Measurements from ENCODE around the gene GNPNAT1.

The GNPNAT1 gene

DNA sequence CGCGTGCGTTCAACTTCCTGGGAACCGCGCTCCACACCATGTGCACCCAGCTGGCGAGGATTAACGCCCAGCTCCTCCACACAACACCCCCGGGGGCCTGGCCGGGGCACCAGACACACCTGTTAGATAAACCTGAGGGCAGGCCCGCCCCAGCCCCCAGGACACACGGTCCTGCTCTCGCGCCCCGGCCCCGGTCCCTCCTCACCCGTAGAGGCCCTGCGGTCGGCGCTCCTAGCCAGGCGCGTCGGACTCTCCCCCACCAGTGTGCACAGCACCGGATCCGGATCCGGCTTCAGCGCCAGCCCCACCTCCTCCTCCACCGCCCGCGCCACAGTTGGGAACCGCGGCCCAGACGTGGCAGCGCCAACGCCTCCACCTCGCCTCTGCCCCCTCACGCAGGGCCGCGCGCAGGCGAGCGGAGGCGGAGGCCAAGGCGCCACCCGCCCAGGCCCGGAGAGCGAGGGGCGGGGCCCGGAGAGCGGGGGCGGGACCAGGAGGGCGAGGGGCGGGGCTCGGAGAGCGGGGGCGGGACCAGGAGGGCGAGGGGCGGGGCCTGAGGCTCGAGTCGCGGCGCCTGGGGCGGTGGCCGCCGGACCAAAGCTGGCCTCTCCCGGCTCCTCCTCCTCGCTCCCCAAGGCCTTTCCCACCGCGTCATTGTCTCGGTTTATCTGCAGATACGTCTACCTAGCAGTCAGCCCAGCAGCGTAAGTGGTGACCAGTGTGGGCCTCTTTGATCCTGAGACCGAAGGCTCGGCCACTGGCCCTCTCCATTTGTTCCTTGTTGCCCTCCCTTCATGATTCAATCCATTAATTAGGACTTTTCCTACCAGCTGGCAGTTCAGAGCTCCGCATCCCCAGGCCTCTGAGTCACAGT lies at the start of gene GNPNAT1:
Gene GNPNAT1, minus strand, starts transcription at position 385 of the 874 bp plus-strand sequence. CDS start 6,957 bp downstream, outside the sequence.
- DNase-seq (ENCODE audit: low spot score) = peak; percentile 87

DNA sequence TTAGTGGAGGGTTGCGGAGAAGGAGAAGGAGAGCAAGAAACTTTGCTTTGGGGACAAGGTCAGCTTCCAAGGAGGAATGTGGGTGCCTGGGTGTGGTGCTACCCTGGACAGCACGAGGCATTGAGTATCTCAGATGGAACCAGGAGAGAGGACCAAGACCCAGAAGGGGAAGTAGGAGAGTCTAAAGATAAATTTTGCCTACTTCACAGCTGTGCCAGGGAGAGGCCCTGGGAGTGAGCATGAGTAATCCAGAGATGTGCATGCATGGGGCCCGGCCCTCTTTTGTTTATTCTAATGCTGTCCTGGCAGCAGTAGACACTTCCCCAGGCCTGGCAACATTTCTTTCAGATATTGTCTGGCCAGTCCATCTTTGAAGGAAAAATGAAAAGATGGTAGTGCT lies 49.5 kb upstream of the GNPNAT1 start:
- DNase-seq (ENCODE audit: low spot score) = peak; percentile 19

DNA sequence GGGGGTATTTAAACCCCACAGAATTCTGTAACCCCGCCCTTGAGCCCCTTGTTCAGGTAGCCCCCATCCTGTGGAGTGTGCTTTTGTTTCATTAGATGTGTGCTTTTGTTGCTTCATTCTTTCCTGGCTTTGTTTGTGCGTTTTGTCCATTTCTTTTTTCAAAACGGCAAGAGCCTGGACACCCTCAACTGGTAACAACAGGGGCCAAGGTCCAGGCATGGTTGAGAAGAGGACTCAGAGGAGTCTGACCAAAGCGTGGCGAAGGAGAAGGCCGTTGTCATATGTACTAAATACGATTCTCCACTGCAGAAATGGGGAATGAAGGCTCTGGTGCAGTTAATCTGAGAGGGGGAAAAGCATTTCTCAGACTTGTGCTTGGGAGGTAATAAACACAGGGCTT lies 46.0 kb upstream of the GNPNAT1 start:
- no peak for DNase-seq (ENCODE audit: low spot score)

DNA sequence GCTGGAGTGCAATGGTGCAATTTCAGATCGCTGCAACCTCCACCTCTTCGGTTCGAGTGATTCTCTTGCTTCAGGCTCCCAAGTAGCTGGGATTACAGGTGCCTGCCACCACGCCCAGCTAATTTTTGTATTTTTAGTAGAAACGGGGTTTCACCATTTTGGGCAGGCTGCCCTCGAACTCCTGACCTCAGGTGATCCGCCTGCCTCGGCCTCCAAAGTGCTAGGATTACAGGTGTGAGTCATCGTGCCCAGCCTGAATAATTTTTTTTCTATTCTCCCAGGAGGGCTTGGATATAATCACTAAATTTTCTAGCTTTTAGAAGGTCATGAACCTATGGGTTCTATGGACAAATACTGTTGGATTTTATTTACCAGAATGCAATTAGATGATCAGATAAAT lies 44.7 kb upstream of the GNPNAT1 start:
- DNase-seq (ENCODE audit: low spot score) = no peak

DNA sequence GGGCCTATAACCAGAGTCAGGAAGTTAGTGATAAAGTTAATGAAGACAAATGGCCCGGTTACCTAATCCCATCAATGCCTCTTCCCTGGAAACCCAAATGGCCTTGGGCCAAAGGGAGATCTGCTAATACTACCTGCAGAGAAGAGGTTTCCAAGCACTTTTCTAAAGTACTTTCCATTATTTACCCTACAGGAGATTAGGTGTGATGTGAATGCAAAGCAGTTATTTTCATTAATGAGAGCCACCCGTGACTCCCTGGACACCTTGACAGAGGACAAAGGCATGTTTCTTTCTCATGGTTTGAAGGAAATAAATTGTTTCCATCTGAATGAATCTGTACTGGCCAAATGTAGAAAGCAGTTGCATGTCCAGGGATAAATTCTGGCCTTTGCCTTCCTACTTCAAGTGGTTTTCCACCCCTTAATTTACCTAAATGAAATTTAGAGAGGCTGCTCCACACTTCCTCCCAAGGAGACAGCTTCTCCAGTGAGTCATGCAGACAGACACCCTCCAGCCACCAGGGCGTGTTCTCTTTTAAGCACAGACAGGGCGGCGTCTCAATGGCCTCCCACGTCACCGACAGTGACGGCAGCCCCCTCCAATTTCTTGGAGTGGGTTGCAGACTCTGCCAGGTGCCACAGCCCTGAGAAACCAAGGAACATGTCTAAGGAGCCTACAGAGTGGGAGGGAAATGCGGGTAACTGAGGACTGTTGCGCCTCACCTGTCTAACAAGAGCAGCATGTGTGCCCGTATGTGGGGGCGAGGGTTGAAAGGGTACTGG lies 43.9 kb upstream of the GNPNAT1 start:
- DNase-seq (ENCODE audit: low spot score) = peak; percentile 68

DNA sequence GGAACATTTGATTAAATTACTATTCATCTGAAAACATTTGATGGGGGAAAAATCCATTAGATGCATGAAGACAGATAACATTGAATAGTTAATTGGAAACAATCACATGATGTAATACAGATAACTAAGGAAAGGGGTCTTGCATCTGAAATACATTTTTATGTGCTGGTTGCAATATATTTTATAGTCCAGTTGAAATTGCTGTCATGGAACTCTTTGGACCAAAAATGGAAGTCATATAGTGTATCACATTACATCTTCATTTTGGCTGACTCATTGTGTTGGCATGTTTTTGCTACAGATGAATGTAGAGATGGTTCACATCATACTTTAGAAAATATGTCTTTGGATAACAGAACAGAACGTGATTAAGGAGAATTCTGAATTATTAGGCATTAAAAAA lies 43.0 kb upstream of the GNPNAT1 start:
- DNase-seq (ENCODE audit: low spot score) = no peak

DNA sequence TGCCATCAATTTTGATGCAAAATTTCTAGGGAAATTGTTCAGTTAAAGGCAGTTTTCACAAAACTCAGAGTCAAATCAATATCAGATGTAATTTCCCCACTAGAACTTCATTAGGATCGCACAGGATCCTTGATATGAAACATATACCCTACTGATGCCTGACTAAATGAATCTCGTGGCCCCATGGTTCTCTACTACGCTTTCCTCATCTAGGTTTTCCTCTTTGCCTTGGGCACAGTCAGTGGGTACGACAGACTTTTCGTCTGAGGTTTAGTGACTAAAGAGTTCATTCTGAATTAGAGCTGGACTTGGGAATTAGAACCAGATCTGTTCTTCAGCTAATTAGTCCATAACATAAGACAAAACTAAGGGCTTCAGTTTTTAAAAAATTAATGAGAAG lies 42.5 kb upstream of the GNPNAT1 start:
- no peak for DNase-seq (ENCODE audit: low spot score)

DNA sequence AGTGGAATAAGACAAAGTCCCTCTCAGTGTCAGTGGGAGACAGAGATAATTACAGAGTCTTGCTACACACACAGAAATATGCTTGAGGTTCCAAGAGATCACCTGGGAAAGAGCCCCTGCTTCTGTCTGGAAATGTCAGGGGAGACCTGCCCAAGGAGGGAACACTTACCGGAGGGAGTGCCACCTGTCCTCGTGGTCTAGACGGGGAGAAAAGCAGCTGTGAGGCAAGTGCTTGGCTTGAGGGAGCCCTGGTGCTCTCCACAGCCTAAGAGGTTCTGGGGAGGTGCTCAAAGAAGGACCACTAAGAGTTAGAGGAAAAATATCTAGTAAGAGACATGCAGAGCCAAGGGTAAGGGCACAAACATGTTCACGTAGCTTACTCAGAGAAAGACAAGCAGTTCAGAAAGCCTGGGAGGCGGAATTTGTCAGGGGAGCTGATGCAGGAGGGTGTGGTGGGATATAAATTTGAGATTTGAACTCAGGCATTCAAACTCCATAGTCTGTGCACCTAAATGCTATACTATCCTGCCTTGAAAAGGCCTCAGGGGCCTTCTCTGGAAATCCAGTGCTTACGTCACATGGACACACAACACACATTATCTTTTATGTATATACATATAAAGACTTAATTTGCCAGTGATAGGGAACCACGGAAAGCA lies 38.2 kb upstream of the GNPNAT1 start:
- DNase-seq (ENCODE audit: low spot score) = no peak

DNA sequence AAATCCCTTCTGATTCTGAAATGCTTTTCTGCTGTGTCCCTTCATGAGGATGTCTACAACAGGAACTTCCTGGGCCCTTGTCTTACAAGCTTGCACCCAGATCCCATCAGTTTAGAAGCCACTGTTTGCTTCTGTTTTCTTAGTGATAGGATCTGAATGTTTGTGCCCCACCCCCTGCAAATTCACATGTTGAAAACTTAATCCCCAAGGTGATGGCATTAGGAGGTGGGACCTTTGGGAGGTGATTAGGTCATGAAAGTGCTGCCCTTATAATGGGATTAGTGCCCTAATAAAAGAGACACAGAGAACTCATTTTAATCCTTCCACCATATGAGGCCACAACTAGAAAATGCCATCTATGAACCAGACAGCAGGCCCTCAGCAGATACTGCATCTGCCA lies 36.0 kb upstream of the GNPNAT1 start:
- no peak for DNase-seq (ENCODE audit: low spot score)

DNA sequence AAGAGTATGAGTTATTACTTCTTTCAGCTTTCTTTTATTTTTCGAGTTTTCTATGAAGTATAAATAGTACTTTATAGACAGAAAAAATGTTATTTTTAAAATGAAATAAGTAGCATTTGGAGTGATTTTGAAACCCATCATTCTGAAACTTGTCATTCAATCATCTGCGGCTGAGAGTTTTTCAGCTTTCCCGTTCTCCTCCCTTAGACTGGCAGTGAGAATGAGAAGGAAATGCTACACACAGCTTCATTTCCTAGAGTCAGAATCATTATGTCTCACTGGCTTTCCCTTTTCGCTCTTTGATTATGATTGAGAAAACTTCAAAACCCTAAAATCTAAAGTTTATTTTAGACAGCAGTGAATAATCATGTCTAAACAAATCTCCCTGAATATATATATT lies 33.7 kb upstream of the GNPNAT1 start:
- DNase-seq (ENCODE audit: low spot score) = no peak

DNA sequence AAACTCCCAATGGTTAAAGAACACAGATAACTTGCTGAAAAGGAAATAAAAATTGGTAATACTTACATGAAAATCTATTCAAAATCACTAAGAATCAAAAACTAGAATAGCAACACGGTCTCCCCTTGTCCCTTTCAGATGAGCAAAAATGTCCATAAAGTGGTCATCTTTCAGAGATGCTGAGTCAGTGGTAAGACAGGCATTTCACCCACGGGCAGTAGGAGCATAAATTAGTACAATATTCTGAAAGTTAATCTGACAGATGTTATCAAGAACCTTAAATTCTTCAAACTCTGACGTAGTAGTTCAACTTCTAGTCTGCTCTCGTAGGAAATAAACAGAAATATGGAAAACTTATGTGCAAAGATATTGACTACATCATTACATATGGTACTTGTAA lies 33.1 kb upstream of the GNPNAT1 start:
- no peak for DNase-seq (ENCODE audit: low spot score)

DNA sequence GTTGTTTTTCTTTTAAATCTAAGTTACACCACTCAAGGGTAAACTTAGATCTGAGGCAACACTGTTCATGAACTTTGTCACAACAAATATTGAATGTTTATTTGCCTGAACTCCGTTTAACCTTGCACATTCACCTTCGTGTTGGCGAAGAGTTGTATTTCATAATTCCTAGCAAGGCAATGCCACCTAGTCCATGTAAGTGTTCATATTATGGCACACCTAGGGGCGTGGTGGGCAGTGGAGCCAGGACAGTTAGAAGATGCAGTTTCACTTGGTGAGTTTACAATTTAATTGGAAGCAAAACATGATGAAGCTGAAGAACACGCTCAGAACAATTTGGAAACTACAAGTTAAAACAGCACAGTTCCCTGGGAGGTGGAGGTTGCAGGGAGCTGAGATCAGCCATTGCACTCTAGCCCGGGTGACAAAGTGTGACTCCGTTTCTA lies 30.4 kb upstream of the GNPNAT1 start:
- no peak for DNase-seq (ENCODE audit: low spot score)

DNA sequence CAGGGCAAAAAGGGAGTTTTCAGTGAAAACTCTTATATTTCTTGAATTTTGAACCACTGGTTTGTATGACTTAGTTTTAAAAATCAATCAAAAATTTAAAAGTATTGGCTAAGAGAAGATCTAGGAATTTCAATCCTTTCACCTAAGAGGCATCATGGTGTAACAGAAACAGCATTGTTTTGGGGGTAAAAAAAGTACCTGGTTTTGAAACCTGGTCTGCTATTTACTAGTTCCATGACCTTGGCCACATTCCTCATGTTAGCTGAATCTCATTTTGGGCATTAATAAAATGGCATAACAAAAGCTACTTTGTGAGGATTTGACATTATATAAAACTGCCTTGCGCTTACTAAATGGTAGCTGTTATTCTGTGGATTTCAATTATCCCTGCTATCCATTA lies 16.7 kb upstream of the GNPNAT1 start:
- no peak for DNase-seq (ENCODE audit: low spot score)

DNA sequence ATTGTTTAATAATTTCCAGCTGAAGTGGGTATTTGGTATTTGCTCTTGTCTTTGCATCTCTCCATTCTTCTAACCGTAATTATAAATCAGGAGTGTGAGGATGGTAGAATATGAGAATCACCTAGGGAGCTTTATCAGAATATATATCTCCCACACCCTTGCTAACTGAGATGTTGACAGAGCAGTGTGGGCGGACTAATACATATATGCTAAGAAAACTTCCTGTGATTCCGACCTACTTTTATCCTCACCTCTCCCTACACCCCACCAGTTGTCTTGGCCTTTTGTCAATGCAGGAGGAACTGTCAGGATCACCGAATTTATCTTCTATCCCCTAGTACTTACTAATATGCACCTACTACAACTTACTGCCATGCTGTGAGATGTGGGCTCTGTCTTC lies 14.7 kb upstream of the GNPNAT1 start:
- DNase-seq (ENCODE audit: low spot score) = peak; percentile 11

DNA sequence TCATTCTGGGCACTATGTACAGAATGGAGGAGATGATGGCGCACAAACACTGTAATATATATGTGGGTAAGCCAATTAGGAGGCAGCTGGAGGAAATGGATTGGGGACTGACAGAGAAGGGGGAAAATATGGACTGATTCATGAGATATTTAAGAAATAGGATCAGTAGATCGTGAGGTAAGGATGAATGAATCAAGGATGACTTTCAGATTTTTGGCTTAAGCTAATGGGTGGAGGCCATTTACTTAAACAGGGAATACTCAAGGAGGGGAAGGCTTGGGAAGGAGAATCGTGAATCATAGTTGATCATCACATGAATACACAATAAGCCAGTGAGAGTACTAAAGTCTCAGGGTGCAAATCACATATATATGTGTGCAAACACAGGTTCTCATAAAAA lies 11.2 kb upstream of the GNPNAT1 start:
- DNase-seq (ENCODE audit: low spot score) = no peak

DNA sequence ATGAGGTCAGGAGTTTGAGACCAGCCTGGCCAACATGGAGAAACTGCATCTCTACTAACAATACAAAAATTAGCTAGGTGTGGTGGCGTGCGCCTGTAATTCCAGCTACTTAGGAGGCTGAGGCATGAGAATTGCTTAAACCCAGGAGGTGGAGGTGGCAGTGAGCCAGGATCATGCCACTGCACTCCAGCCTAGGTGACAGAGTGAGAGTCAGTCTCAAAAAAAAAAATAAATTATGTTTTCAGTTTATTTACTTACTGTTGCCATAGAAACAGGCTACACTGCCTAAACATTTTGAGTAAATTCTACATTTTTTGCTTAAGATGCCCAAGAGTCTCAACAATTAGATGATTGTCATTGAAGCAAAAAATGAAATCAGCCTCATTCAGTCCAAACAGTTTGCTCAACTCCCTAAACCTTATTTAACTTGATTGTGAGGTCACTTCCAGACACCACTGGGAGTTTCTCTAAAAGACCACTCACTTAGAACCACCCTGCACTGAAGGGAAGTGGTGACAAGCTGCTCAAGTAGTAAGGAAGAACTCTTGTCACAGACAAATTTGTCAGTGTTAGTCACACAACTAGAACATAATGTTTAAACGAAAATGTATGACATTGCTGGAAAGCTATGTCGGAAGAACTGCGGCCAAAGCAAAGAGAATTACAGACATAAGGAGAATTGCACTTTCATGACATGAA lies 9.8 kb upstream of the GNPNAT1 start:
- no peak for DNase-seq (ENCODE audit: low spot score)

DNA sequence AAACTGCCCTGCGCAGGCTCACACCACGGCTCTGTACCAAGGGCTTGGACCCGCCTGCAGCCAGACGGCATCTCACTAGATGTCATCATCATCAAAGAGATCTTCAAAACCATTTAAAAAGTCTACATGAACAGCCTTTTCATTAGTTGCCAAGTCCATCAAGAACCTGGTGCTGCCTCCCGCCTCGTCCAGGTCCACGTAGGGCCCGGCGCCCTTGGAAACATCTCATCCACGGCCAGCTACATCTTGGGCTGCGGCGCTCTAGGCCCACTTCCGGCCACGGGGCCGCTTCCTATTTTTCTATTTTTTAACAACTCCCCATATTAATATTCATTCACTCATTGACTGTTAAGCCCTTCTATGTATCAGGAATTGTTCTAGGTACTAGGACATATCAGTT lies 7.4 kb upstream of the GNPNAT1 start:
- DNase-seq (ENCODE audit: low spot score) = no peak

DNA sequence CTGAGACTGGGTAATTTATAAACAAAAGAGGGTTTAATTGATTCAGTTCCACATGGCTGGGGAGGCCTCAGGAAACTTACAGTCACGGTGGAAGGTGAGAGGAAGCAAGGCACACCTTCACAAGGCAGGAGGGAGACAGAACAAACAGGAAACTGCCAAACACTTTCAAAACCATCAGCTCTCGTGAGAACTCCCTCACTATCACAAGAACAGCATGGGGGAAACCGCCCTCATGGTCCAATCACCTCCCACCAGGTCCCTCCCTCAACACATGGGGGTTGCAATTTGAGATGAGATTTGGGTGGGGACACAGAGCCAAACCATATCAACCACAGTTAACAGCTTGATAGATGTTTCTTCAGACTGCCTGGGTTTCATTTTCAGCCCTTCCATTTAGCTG lies 6.2 kb upstream of the GNPNAT1 start:
- DNase-seq (ENCODE audit: low spot score) = no peak

DNA sequence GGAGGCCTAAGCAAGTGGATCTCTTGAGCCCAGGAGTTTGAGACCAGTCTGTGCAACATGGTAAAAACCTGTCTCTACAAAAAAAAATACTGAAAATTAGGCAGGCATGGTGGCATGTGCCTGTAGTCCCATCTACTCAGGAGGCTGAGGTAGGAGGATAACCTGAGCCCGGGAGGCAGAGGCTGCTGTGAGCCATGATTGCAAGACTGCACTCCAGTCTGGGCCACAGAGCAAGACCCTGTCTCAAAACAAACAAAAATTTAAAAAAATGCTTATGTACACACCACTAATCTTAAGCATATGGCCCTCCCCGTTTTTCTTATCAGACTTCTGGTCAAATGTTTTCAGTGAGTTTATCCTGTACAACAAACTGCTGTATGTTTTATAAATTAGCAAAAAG lies 1.7 kb upstream of the GNPNAT1 start:
- DNase-seq (ENCODE audit: low spot score) = no peak

DNA sequence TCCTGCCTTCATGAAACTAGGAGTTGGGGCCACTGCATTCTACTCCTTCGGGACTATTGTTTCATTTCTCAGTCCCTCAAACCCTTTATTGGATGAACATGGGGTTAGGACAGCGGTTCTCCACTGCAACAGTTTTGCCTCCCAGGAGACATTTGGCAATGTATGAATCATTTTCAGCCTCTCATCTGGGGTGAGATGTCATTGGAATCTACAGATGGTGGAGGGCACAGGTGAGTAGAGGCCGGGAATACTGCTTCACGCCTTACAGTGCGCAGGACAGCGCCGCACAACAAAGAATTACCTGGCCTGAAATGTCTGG lies 649 bp upstream of the GNPNAT1 start:
- no peak for DNase-seq (ENCODE audit: low spot score)

DNA sequence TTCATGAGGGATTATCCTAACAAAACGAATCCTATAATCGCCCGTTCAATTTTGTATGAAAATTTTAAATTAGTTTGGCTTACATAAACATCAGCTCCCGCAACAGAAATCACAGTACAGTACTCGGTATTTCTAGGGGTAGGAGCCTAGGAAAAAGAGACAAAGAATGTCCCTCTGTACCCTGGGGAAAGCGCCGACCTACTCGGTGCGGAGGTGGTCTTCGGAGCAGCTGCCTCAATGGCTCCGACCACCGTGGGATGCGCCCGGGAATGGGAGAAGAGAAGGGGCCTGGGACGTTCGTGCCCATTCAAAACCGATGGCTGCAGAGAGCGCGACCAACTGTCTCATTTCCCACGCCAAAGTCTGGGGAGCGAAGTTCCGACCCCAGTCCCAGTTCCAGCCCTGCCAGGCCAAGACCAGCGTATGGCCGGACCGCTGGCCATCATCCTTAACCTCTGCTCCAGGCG lies 618 bp downstream of the GNPNAT1 start:
- DNase-seq (ENCODE audit: low spot score) = no peak

All from putamen (tissue), 1 donor.